ENCODE measurements around the gene P2RX1. TPM values are rescaled to one million over a fixed set of nuclear protein-coding genes. Genes with fewer than 3 reads are reported as not detected.

Gene P2RX1
- total RNA-seq, 1 experiment from 2014 or later, result not detected

DNA sequence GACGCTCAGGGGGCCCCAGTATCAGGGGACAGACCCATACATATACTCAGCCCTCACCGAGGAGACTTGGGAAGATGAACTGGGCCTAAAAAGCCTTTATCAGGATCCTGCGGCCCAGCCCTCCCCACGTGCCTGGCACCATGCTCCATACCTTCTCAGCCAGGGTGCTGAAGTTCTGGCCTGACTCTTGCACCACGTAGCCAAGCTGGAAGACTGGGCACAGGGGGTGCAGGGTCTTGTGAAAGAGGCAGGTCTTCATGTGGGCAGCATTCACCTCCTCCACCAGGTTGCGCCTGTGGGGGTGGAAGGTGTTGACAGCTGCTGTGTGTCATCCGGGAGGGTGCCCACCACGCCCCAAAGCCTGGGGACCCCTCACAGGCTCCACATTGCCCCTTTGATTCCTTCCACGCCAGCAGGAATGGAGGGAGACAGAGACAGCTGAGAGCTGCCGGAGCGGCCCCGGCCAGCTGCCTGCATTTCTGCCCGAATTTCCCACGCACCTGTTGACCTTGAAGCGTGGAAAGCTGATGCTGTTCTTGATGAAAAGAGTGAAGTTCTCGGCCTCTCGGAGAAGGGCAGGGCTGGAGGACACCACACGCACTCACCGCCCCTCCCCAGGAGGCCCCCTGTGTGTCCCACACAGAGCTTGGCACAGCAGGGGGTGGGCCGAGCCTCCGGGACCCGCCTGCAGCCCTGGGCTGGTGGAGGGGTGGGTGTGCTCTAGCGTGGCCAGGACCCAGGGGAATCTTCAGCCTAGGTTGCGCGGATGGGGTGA lies 13.0 kb downstream of the P2RX1 start:
- Mint-ChIP-seq H3K4me3 (no peak overlapping the region), H3K27me3 (ENCODE audit: low read depth) (peaks cover 2% of the 10 kb centered on the region; the same call in 1 of the 2 replicates), H3K27ac (no peak overlapping the region), H3K9me3 (no peaks in the 10 kb centered on the region), H3K36me3 (ENCODE audit: insufficient read depth in 1 of 3, low read depth in 3 of 3) (no peaks in the 10 kb centered on the region), H3K4me1 (peaks cover 15 to 18% of the 10 kb centered on the region in 2 experiments)
- Histone ChIP-seq H2AK5ac (ENCODE audit: insufficient read length, low read length) (no peak overlapping the region), H3K4ac (ENCODE audit: low read depth, low read length) (no peak overlapping the region), H4K5ac (ENCODE audit: insufficient read length, low read depth, low read length) (no peak overlapping the region), H3K27ac (ENCODE audit: insufficient read length, low read depth, low read length) (no peak overlapping the region), H4K8ac (replicated peaks; ENCODE audit: insufficient read length, low read depth, low read length) (no peak overlapping the region), H3K79me2 (ENCODE audit: insufficient read depth, low read length) (no peaks in the 10 kb centered on the region), H3K9ac (ENCODE audit: extremely low read depth, insufficient read length, low read length) (no peak overlapping the region), H3K4me2 (ENCODE audit: insufficient read depth, insufficient read length, low read length) (no peak overlapping the region), H3K9me3 (ENCODE audit: control insufficient read depth, low read depth, low read length) (no peaks in the 10 kb centered on the region), H3K14ac (ENCODE audit: insufficient read depth, low read length) (peak overlapping the region; percentile 32; the same call in 1 of the 2 replicates), H3K23ac (ENCODE audit: insufficient read length, low read depth, low read length) (no peak overlapping the region), H3K18ac (ENCODE audit: insufficient read length, low read depth, low read length) (no peak overlapping the region), H3K23me2 (ENCODE audit: insufficient read length, low read depth, low read length, poor library complexity, severe bottlenecking) (no peaks in the 10 kb centered on the region), H2BK15ac (ENCODE audit: low read depth, low read length) (0 out of 2 replicates have a peak overlapping the region, but pooled peaks have one; percentile 73), H2BK20ac (ENCODE audit: low read depth, low read length, poor library complexity, severe bottlenecking) (no peak overlapping the region), H3K27me3 (ENCODE audit: insufficient read depth, low read length) (no peaks in the 10 kb centered on the region), H2BK12ac (ENCODE audit: insufficient read length, low read depth, low read length) (no peak overlapping the region), H3K56ac (ENCODE audit: insufficient read length, low read depth, low read length) (no peak overlapping the region), H3T11ph (ENCODE audit: low read length) (no peak overlapping the region), H2AFZ (ENCODE audit: low read length) (no peak overlapping the region), H2BK120ac (ENCODE audit: low read depth, low read length, poor library complexity, severe bottlenecking) (no peak overlapping the region), H3K79me1 (ENCODE audit: insufficient read depth, low read depth, low read length, poor library complexity, severe bottlenecking) (no peaks in the 10 kb centered on the region), H4K91ac (ENCODE audit: insufficient read length, low read depth, low read length) (no peak overlapping the region), H3K4me1 (ENCODE audit: insufficient read depth, low read length) (no peaks in the 10 kb centered on the region; the same call in 1 of the 2 replicates), H2BK5ac (ENCODE audit: insufficient read length, low read length) (no peak overlapping the region), H4K20me1 (ENCODE audit: control insufficient read depth, insufficient read depth, insufficient read length) (no peaks in the 10 kb centered on the region)
- no peak for DNase-seq
- TF ChIP-seq CTCF (conservative IDR thresholded peaks at IDR 0.05), result no peak
- WGBS (ENCODE audit: extremely low coverage, insufficient read length, low lambda C conversion rate), result no CpG with 5 or more reads among the region's 25 CpGs
